ENCODE results near the gene TCP11.

DNA sequence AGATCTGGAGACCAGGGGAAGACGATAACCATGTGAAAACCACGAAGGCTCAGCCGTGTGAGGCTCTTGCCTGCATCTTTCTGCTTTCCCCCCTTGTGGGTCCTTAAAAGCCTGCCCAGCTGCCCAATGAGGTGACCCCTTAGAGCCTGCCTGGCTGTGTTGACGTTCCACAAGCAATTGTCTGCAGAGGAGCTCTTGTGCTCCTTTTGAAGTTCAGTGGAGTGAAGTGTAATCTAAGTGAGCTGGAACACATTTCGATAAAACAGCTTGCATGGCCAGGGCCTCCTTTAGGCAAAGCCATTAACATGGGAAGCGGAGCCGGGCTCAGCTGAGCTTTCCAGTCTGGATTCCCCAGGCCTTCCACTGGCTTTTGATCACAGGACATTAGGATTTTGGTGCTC is 27.3 kb upstream of the TCP11 start:
- TF ChIP-seq, protein P1, sequence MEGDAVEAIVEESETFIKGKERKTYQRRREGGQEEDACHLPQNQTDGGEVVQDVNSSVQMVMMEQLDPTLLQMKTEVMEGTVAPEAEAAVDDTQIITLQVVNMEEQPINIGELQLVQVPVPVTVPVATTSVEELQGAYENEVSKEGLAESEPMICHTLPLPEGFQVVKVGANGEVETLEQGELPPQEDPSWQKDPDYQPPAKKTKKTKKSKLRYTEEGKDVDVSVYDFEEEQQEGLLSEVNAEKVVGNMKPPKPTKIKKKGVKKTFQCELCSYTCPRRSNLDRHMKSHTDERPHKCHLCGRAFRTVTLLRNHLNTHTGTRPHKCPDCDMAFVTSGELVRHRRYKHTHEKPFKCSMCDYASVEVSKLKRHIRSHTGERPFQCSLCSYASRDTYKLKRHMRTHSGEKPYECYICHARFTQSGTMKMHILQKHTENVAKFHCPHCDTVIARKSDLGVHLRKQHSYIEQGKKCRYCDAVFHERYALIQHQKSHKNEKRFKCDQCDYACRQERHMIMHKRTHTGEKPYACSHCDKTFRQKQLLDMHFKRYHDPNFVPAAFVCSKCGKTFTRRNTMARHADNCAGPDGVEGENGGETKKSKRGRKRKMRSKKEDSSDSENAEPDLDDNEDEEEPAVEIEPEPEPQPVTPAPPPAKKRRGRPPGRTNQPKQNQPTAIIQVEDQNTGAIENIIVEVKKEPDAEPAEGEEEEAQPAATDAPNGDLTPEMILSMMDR (IDR thresholded peaks at IDR 0.05) = no peak
- no peak for TF ChIP-seq EZH2 (IDR thresholded peaks at IDR 0.05; ENCODE audit: borderline replicate concordance, insufficient read depth, low read depth, low read length, poor library complexity, severe bottlenecking)

Measured in B cell (primary cell).